Measurements from ENCODE around the gene GNAZ. TPM values are rescaled to one million over a fixed set of nuclear protein-coding genes. Genes with fewer than 3 reads are reported as not detected.

The GNAZ gene
- total RNA-seq, 2 experiments from 2014 or later = 0.35 to 0.37 TPM

Other genes starting within 250 kb of the GNAZ start
- gene IGLL5, start 182.7 kb upstream of the GNAZ start, total RNA-seq = not detected
- under 1 TPM in 1 of 2 experiments, not detected in 1; 0.47 TPM for gene RSPH14, start 71.5 kb downstream of the GNAZ start, total RNA-seq
- under 1 TPM; 0.27 to 0.31 TPM for gene RAB36, start 75.0 kb downstream of the GNAZ start, total RNA-seq
- 10 to 100 TPM; 45.6 to 48.1 TPM for gene BCR, start 110.0 kb downstream of the GNAZ start, total RNA-seq